ENCODE data around the gene ITGB3. TPM values are rescaled to one million over a fixed set of nuclear protein-coding genes. Genes with fewer than 3 reads are reported as not detected.

The ITGB3 gene
- total and polyA plus RNA-seq, 2 donors from 2014 or later, result 7.1 to 88.8 TPM

DNA sequence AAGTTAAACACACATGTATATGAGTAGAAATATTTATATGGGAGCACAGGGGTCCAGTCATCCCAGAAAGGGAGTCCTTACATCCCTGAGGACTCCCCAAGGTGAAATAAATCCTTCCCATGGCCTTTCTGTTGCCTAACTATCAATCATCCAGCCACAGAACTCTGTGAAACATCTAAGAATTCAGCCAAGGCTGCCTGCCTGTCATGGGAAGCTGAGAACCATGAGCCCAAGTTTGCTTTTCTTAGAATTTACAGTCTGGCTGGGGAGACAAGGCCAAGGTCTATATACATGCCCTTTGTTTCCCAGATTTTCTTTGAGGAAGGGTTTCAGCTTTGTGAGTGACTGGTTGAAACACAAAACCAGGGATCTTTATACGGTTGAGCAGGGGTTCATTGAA is 28.7 kb upstream of the ITGB3 start:
- H3K4me3 ChIP-seq (ENCODE audit: low read length in 3 of 3), result no peak overlapping the region
- no peak for TF ChIP-seq CTCF (IDR thresholded peaks at IDR 0.05; ENCODE audit: borderline replicate concordance, extremely low read depth, insufficient read depth)
- H3K9me3 ChIP-seq (ENCODE audit: control insufficient read depth in 2 of 3, insufficient read depth in 1 of 3, low read length in 3 of 3), result no peaks in the 10 kb centered on the region
- peaks cover under 1 to 27% (median 17%) of the 10 kb centered on the region in 3 donors for H3K4me1 ChIP-seq (ENCODE audit: control insufficient read depth in 2 of 3, insufficient read depth in 2 of 3, low read depth in 1 of 3, low read length in 3 of 3)
- DNase-seq (peak in 1 of 5 donors; percentile 40), FAIRE-seq (no peak)
- H3K27ac ChIP-seq (ENCODE audit: low read depth in 2 of 2, low read length in 2 of 2), result peak overlapping the region; percentile 72 to 87
- H3K9ac ChIP-seq (ENCODE audit: low read length in 3 of 3), result peak overlapping the region in 1 of 3 donors; percentile 10
- intact Hi-C loops (cut with DNase I), result no loop called here
- no peaks in the 10 kb centered on the region for H3K27me3 ChIP-seq (ENCODE audit: control insufficient read depth, insufficient read depth, low read length)
- no peaks in the 10 kb centered on the region for H3K36me3 ChIP-seq (ENCODE audit: control insufficient read depth in 2 of 3, insufficient read depth in 3 of 3, low read length in 3 of 3)

- FAIRE-seq, result no peak
Observed at GRCh38 chr17:47225436-47225858, 28.2 kb upstream of the ITGB3 start.

DNA sequence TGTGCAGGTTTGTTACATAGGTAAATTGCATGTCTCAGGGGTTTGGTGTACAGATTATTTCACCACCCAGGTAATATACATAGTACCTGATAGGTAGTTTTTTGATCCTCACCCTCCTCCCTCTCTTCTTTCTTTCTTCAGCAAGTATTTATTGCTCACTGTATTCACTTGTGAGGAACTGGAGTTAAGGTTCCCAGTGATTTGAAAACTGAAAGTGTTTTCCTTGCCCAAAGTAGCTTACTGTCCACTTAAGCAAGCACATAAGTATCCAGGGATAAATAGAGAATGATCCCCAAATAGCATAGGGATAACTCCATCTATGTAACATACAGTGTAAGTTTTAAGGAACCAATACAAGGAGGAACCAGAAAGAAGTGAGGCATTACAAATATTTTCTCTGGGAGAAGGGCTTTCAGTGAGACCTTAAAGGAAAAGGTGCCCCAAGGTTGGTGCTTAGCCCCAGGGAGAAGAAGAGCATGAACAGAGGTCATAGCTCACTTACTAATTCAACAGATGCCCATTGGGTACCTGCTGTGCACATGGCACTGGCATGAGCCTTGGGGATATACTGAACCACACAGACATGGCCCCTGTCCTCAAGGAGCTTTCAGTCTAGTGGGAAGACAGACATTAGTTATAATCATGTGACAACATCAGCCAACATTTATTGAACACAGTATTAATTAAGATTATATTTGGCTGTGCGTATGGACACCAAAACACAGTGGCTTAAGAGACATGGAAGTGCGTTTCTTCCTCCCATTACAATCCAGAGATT is 27.5 kb upstream of the ITGB3 start:
- peak overlapping the region in 1 of 3 donors; percentile 37 for H3K9ac ChIP-seq (ENCODE audit: low read length in 3 of 3)
- no peak overlapping the region for H3K4me3 ChIP-seq (ENCODE audit: low read length in 3 of 3)
- H3K4me1 ChIP-seq (ENCODE audit: control insufficient read depth in 2 of 3, insufficient read depth in 2 of 3, low read depth in 1 of 3, low read length in 3 of 3), result peaks cover 3 to 32% (median 24%) of the 10 kb centered on the region in 3 donors
- H3K36me3 ChIP-seq (ENCODE audit: control insufficient read depth in 2 of 3, insufficient read depth in 3 of 3, low read length in 3 of 3), result no peaks in the 10 kb centered on the region
- intact Hi-C loops (cut with DNase I), result no loop called here
- peak overlapping the region; percentile 72 to 87 for H3K27ac ChIP-seq (ENCODE audit: low read depth in 2 of 2, low read length in 2 of 2)
- DNase-seq (no peak), FAIRE-seq (no peak)
- TF ChIP-seq CTCF (IDR thresholded peaks at IDR 0.05; ENCODE audit: borderline replicate concordance, extremely low read depth, insufficient read depth), result no peak
- H3K9me3 ChIP-seq (ENCODE audit: control insufficient read depth in 2 of 3, insufficient read depth in 1 of 3, low read length in 3 of 3), result no peaks in the 10 kb centered on the region
- no peaks in the 10 kb centered on the region for H3K27me3 ChIP-seq (ENCODE audit: control insufficient read depth, insufficient read depth, low read length)

More at GRCh38 chr17:47225436-47225858, 28.2 kb upstream of the ITGB3 start:
- H3K4me1 ChIP-seq (ENCODE audit: control insufficient read depth in 2 of 3, insufficient read depth in 2 of 3, low read depth in 1 of 3, low read length in 3 of 3), result peaks cover 3 to 31% (median 22%) of the 10 kb centered on the region in 3 donors
- peak overlapping the region; percentile 72 to 87 for H3K27ac ChIP-seq (ENCODE audit: low read depth in 2 of 2, low read length in 2 of 2)
- no peaks in the 10 kb centered on the region for H3K27me3 ChIP-seq (ENCODE audit: control insufficient read depth, insufficient read depth, low read length)
- H3K36me3 ChIP-seq (ENCODE audit: control insufficient read depth in 2 of 3, insufficient read depth in 3 of 3, low read length in 3 of 3), result no peaks in the 10 kb centered on the region
- H3K9ac ChIP-seq (ENCODE audit: low read length in 3 of 3), result peak overlapping the region in 1 of 3 donors; percentile 27
- no peak overlapping the region for H3K4me3 ChIP-seq (ENCODE audit: low read length in 3 of 3)
- peak in 2 of 5 donors; percentile 26 to 78 for DNase-seq
- TF ChIP-seq CTCF (IDR thresholded peaks at IDR 0.05; ENCODE audit: borderline replicate concordance, extremely low read depth, insufficient read depth), result no peak
- H3K9me3 ChIP-seq (ENCODE audit: control insufficient read depth in 2 of 3, insufficient read depth in 1 of 3, low read length in 3 of 3), result no peaks in the 10 kb centered on the region
- intact Hi-C loops (cut with DNase I), result no loop called here

Measured in kidney (tissue), 14 donors.